Skeletal muscle cell (primary cell): Measurements from ENCODE around the gene NXNL2.

ENCODE experiments used
- DNase-seq: peaks from one replicate; pipeline ENCODE4 v3.0.0-alpha.2; 2010; ENCODE audit warnings: low read depth
- H3K4me3 ChIP-seq: 2 replicates; pipeline ENCODE4 v1.5.1; 2011; ENCODE audit warnings: low read depth, mild to moderate bottlenecking, control low read depth, low read length, moderate library complexity

The NXNL2 gene

GRCh38 chr9:88534456-88535225 is at the start of gene NXNL2:
Gene NXNL2 (plus strand): TSS chr9:88535178. CDS start chr9:88535435, 257 bp downstream.
- peak; percentile 42 for DNase-seq
- H3K4me3 ChIP-seq, result peak within 1 kb of the TSS; percentile 65

- DNase-seq, result no peak
- no peak overlapping the region for H3K4me3 ChIP-seq
Measured at GRCh38 chr9:88488166-88488565, 46.8 kb upstream of the NXNL2 start.

GRCh38 chr9:88494983-88495721 is 39.8 kb upstream of the NXNL2 start:
- no peak for DNase-seq
- no peak overlapping the region for H3K4me3 ChIP-seq

- DNase-seq, result no peak
- no peak overlapping the region for H3K4me3 ChIP-seq
Measured at GRCh38 chr9:88497224-88497623, 37.8 kb upstream of the NXNL2 start.

GRCh38 chr9:88498880-88499279 is 36.1 kb upstream of the NXNL2 start:
- H3K4me3 ChIP-seq, result no peak overlapping the region
- DNase-seq, result no peak

- H3K4me3 ChIP-seq, result no peak overlapping the region
- no peak for DNase-seq
Measured at GRCh38 chr9:88501086-88501485, 33.9 kb upstream of the NXNL2 start.

- DNase-seq, result no peak
- H3K4me3 ChIP-seq, result no peak overlapping the region
Measured at GRCh38 chr9:88502552-88503034, 32.4 kb upstream of the NXNL2 start.

- H3K4me3 ChIP-seq, result no peak overlapping the region
- no peak for DNase-seq
Measured at GRCh38 chr9:88503081-88503844, 31.7 kb upstream of the NXNL2 start.

GRCh38 chr9:88503845-88504764 is 30.9 kb upstream of the NXNL2 start:
- no peak overlapping the region for H3K4me3 ChIP-seq
- DNase-seq, result no peak

- no peak for DNase-seq
- H3K4me3 ChIP-seq, result no peak overlapping the region
Measured at GRCh38 chr9:88508326-88508725, 26.7 kb upstream of the NXNL2 start.

- no peak for DNase-seq
- H3K4me3 ChIP-seq, result no peak overlapping the region
Measured at GRCh38 chr9:88511906-88512305, 23.1 kb upstream of the NXNL2 start.

- DNase-seq, result no peak
- no peak overlapping the region for H3K4me3 ChIP-seq
Measured at GRCh38 chr9:88514247-88514646, 20.7 kb upstream of the NXNL2 start.

GRCh38 chr9:88521308-88521707 is 13.7 kb upstream of the NXNL2 start:
- H3K4me3 ChIP-seq, result no peak overlapping the region
- no peak for DNase-seq

- DNase-seq, result no peak
- H3K4me3 ChIP-seq, result no peak overlapping the region
Measured at GRCh38 chr9:88522360-88522759, 12.6 kb upstream of the NXNL2 start.

- no peak overlapping the region for H3K4me3 ChIP-seq
- DNase-seq, result peak; percentile 33
Measured at GRCh38 chr9:88523056-88523455, 11.9 kb upstream of the NXNL2 start.

GRCh38 chr9:88524911-88525310 is 10.1 kb upstream of the NXNL2 start:
- no peak for DNase-seq
- H3K4me3 ChIP-seq, result no peak overlapping the region

GRCh38 chr9:88527618-88528017 is 7.4 kb upstream of the NXNL2 start:
- no peak overlapping the region for H3K4me3 ChIP-seq
- no peak for DNase-seq

- no peak overlapping the region for H3K4me3 ChIP-seq
- no peak for DNase-seq
Measured at GRCh38 chr9:88528080-88528790, 6.7 kb upstream of the NXNL2 start.
